Measurements from ENCODE around the gene ADGRB2. TPM values are rescaled to one million over a fixed set of nuclear protein-coding genes. Genes with fewer than 3 reads are reported as not detected.

The ADGRB2 gene
- total and polyA plus RNA-seq, 2 of the 4 experiments (the other 2 are of a cell fraction): 2.2 to 11.9 TPM

GRCh38 chr1:31694964-31695313, 69.2 kb downstream of the ADGRB2 start:
- no peak overlapping the region for H4K5ac ChIP-seq (ENCODE audit: low read depth, low read length)
- DNase-seq: no peak
- H3K9me3 ChIP-seq (ENCODE audit: control insufficient read depth, insufficient read depth, low read length): no peaks in the 10 kb centered on the region
- whole genome bisulfite sequencing, 2 experiments (ENCODE audit: extremely low coverage in 2 of 2, insufficient read length in 1 of 2): no CpG with 5 or more reads among the region's 8 CpGs
- no peak overlapping the region for H3K56ac ChIP-seq (ENCODE audit: extremely low read depth, insufficient read depth, low read length)
- peak overlapping the region; percentile 20; the same call in 1 of the 2 replicates for H4K91ac ChIP-seq (ENCODE audit: insufficient read depth, low read depth, low read length)
- in situ Hi-C loops (cut with MboI; ENCODE audit: low sequenced_read_pairs): no loop called here
- peak overlapping the region; percentile 78; the same call in 1 of the 2 replicates for H2AK5ac ChIP-seq (ENCODE audit: low read depth, low read length)
- peak overlapping the region; percentile 45 for H2BK120ac ChIP-seq (ENCODE audit: low read depth, low read length)
- no peak overlapping the region for H2BK15ac ChIP-seq (ENCODE audit: low read depth, low read length)
- H4K8ac ChIP-seq (ENCODE audit: low read depth in 2 of 2, low read length in 2 of 2): no peak overlapping the region; a peak in 1 of 4 replicates
- BruUV-seq (replicated peaks): no TSS peak
- no peak for ATAC-seq (ENCODE audit: low read depth)
- peaks cover 25% of the 10 kb centered on the region for H3K9me1 ChIP-seq (ENCODE audit: insufficient read depth, low read length)
- no peak overlapping the region; the same call in 1 of the 2 replicates for H2BK20ac ChIP-seq (ENCODE audit: low read depth, low read length)
- no peak overlapping the region for H3K4me3 ChIP-seq (ENCODE audit: insufficient read depth, low read depth, low read length)
- no peak overlapping the region for H3K14ac ChIP-seq (replicated peaks; ENCODE audit: low read depth, low read length)
- no peaks in the 10 kb centered on the region for H3K27me3 ChIP-seq (ENCODE audit: control insufficient read depth, insufficient read depth, low read length)
- peak overlapping the region; percentile 22 for H2BK5ac ChIP-seq (ENCODE audit: low read depth, low read length, poor library complexity, severe bottlenecking)
- H2AFZ ChIP-seq (replicated peaks; ENCODE audit: low read length, poor library complexity): no peak overlapping the region
- ChIA-PET CTCF (no interaction called here), POLR2A (ENCODE audit: unreplicated experiment) (no interaction called here)
- peak overlapping the region; percentile 25; the same call in 1 of the 2 replicates for H3K4ac ChIP-seq (ENCODE audit: low read depth, low read length)
- no peak overlapping the region for H3K23ac ChIP-seq (ENCODE audit: low read depth, low read length)
- peak overlapping the region; percentile 8; the same call in 1 of the 2 replicates for H3K27ac ChIP-seq (ENCODE audit: insufficient read depth, low read length)
- intact Hi-C loops (cut with micrococcal nuclease): no loop called here
- no peak overlapping the region for H3K9ac ChIP-seq (ENCODE audit: low read depth, low read length)
- H3K18ac ChIP-seq (ENCODE audit: low read depth, low read length): no peak overlapping the region
- dilution Hi-C loops (cut with HindIII; ENCODE audit: low sequenced_read_pairs, unreplicated experiment): no loop called here
- H3K4me2 ChIP-seq (ENCODE audit: low read depth, low read length): no peak overlapping the region
- peaks cover 25% of the 10 kb centered on the region for H3K4me1 ChIP-seq (ENCODE audit: control insufficient read depth, insufficient read depth, low read length)
- H2AK9ac ChIP-seq (replicated peaks; ENCODE audit: low read depth, low read length, poor library complexity): no peak overlapping the region
- no peaks in the 10 kb centered on the region for H4K20me1 ChIP-seq (ENCODE audit: insufficient read depth, low read length)
- no peak for TF ChIP-seq RFX5 (IDR thresholded peaks at IDR 0.05; ENCODE audit: low read depth, low read length)
- peaks cover 2 to 59% of the 10 kb centered on the region in 2 experiments; a peak in 3 of 4 replicates for H3K79me1 ChIP-seq (ENCODE audit: low read depth in 1 of 2, low read length in 2 of 2)
- H3K36me3 ChIP-seq (ENCODE audit: control insufficient read depth, insufficient read depth, low read length): peaks cover 76% of the 10 kb centered on the region

All from IMR-90 (cell line).